Neutrophil (primary cell): ENCODE results near the gene PCBP2.

Experiments used
- H3K27ac ChIP-seq: fragments of 200-600 bp; sonication (generic); 2 replicates; pipeline ENCODE4 v1.5.1; 2016; ENCODE audit warnings: mild to moderate bottlenecking, moderate library complexity
- H3K27me3 ChIP-seq: fragments of 200-600 bp; sonication (generic); 2 replicates; pipeline ENCODE4 v1.6.0; 2016; ENCODE audit warnings: mild to moderate bottlenecking
- H3K36me3 ChIP-seq: fragments of 200-600 bp; sonication (generic); 2 replicates; pipeline ENCODE4 v1.5.1; 2017
- H3K4me1 ChIP-seq, 2 experiments: fragments of 200-600 bp in 1 of 2; sonication (generic) in 1 of 2; 1 replicate in 1 of 2; 2 replicates in 1 of 2; pipeline versions ENCODE4 v1.5.1 to v1.6.1; 2013 to 2016; ENCODE audit warnings: low read depth in 1 of 2, low read length in 1 of 2, mild to moderate bottlenecking in 1 of 2, moderate library complexity in 1 of 2; ENCODE audit not compliant: control insufficient read depth in 1 of 2, insufficient read depth in 1 of 2
- H3K4me3 ChIP-seq, 2 experiments: fragments of 200-600 bp in 1 of 2; sonication (generic) in 1 of 2; 1 replicate in 1 of 2; 2 replicates in 1 of 2; pipeline ENCODE4 v1.5.1; 2013 to 2016; ENCODE audit warnings: low read depth in 1 of 2, low read length in 1 of 2, mild to moderate bottlenecking in 1 of 2, moderate library complexity in 1 of 2
- H3K9me3 ChIP-seq: fragments of 200-600 bp; sonication (generic); 2 replicates; pipeline ENCODE4 v1.5.1; 2016
- TF ChIP-seq, protein P1 (sequence below): fragments of 200-600 bp; sonication (generic); IDR thresholded peaks from 2 replicates; pipeline ENCODE4 v1.5.1; 2016; ENCODE audit warnings: antibody characterized with exemption

The PCBP2 gene

DNA sequence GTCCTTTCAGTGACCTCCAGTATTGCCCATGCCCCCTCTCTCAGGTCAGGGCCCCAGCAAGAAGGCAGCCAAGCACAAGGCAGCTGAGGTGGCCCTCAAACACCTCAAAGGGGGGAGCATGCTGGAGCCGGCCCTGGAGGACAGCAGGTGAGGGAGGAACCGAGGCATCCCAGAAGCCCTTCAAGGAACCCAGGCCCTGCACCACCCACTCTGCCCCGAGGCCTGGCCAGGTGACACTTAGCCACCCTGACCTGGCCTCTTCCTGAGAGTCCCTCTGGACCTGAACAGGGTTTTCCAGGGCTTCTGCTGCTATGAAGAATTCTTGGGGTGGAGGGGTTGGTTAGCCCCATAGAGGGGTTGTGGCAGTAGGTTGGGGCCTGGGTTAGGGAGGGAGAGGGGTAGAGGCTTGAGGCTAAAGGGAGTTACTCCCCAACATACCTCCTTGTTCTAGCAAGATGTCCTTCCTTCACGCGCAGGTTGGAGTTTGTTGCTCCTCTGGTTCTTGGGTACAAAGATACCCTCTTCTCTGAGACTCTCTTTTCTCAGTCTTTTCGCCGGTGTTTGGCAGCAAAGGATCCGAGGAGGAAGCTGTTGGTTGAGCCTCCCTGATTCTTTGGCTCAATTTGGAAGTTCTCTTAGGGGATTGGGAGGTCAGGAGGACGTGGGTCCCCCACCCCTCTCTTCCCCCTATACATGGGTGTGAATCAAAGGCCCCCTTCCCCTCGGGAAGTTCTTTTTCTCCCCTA is 51.3 kb downstream of the PCBP2 start:
- H3K27me3 ChIP-seq = peaks cover 12% of the 10 kb centered on the region
- H3K9me3 ChIP-seq = no peaks in the 10 kb centered on the region
- no peak overlapping the region for H3K4me3 ChIP-seq
- no peak overlapping the region for H3K27ac ChIP-seq
- peaks cover 22 to 27% of the 10 kb centered on the region in 2 experiments for H3K4me1 ChIP-seq
- TF ChIP-seq, protein P1, sequence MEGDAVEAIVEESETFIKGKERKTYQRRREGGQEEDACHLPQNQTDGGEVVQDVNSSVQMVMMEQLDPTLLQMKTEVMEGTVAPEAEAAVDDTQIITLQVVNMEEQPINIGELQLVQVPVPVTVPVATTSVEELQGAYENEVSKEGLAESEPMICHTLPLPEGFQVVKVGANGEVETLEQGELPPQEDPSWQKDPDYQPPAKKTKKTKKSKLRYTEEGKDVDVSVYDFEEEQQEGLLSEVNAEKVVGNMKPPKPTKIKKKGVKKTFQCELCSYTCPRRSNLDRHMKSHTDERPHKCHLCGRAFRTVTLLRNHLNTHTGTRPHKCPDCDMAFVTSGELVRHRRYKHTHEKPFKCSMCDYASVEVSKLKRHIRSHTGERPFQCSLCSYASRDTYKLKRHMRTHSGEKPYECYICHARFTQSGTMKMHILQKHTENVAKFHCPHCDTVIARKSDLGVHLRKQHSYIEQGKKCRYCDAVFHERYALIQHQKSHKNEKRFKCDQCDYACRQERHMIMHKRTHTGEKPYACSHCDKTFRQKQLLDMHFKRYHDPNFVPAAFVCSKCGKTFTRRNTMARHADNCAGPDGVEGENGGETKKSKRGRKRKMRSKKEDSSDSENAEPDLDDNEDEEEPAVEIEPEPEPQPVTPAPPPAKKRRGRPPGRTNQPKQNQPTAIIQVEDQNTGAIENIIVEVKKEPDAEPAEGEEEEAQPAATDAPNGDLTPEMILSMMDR = no peak
- H3K36me3 ChIP-seq = peaks cover 8% of the 10 kb centered on the region

DNA sequence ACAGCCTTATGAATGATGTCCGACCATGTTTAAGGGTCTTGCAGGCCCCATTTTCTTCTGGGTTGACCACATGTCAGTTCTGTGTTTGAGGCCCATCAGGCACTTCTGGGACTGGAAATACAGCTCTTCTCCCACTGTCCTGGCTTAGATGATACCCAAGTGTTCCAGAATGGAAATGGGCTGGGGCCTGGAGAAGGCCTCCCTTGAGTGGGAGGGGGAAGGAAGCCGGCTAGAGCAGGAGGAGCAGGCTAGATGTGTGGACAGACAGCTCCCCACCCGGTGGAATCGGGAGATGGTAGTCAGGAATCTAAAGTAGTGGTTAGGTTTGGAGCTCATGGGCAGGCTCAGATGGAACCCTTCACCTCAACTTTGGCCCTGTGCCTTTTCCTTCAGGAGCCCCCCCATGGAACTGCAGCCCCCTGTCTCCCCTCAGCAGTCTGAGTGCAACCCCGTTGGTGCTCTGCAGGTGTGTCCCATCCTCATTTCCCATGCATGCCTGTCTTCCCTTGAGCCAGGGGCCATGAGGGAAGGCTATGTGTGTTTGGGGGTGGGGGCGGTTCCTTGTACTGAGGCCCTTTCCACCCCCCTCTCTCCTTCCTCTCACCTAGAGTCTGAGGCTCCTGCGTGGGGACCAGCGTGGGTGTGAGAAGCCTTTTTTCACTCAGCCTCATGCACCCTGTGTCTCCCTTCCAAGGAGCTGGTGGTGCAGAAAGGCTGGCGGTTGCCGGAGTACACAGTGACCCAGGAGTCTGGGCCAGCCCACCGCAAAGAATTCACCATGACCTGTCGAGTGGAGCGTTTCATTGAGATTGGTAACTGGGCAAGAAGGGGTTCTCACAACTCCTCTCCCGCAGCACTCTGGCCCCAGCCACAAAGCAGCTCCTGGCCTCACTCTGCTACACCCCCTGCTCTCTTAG is 52.4 kb downstream of the PCBP2 start:
- H3K4me1 ChIP-seq = peaks cover 25 to 29% of the 10 kb centered on the region in 2 experiments
- no peak overlapping the region for H3K27ac ChIP-seq
- no peak overlapping the region for H3K4me3 ChIP-seq
- peaks cover under 1% of the 10 kb centered on the region for H3K27me3 ChIP-seq
- no peaks in the 10 kb centered on the region for H3K9me3 ChIP-seq
- H3K36me3 ChIP-seq = peaks cover 8% of the 10 kb centered on the region
- TF ChIP-seq, protein P1 = no peak

DNA sequence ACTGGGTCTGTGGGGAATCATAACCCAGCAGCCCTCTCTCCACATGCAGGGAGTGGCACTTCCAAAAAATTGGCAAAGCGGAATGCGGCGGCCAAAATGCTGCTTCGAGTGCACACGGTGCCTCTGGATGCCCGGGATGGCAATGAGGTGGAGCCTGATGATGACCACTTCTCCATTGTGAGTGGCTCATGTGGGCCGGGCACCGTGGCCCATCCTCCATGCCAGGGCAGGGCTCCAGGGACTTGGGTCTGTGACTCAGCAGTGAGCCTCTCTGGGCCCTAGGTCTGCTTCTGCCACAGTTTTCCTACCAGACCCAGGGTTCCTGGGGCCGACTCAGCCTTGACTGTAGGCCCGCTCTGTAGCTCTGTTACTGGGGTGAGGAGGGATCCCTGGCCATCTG is 53.2 kb downstream of the PCBP2 start:
- Histone ChIP-seq H3K4me3 (no peak overlapping the region), H3K4me1 (peaks cover 17 to 23% of the 10 kb centered on the region in 2 experiments), H3K27me3 (no peaks in the 10 kb centered on the region), H3K36me3 (peaks cover 9% of the 10 kb centered on the region), H3K27ac (no peak overlapping the region), H3K9me3 (no peaks in the 10 kb centered on the region)
- TF ChIP-seq, protein P1 = no peak

DNA sequence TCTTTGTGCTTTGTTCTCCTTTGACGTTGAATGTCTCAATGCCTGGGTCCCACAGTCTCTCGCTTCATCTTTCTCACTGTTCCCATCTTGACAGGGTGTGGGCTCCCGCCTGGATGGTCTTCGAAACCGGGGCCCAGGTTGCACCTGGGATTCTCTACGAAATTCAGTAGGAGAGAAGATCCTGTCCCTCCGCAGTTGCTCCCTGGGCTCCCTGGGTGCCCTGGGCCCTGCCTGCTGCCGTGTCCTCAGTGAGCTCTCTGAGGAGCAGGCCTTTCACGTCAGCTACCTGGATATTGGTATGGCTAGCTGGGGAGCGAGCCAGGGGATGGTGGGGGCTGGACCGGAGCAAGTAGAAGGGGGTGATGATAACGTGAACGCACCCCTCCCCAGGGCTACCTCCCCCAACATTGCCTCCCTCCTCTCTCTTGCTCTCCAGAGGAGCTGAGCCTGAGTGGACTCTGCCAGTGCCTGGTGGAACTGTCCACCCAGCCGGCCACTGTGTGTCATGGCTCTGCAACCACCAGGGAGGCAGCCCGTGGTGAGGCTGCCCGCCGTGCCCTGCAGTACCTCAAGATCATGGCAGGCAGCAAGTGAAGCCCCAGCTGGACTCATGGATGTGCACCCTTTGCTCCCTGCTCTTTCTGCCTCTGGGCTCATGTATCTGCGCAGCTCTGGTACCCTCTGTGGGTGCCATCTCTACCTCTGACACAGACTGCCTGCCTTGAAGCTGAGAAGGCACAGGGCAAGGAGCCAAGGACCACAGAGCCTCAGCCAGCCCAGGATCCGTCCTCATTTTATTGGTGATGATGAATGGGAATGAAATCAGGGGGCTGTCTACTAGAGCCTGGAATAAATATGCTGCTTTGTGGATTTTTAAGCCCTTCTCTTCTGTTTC is 53.9 kb downstream of the PCBP2 start:
- no peak overlapping the region for H3K4me3 ChIP-seq
- TF ChIP-seq, protein P1 = no peak
- no peaks in the 10 kb centered on the region for H3K9me3 ChIP-seq
- H3K36me3 ChIP-seq = peaks cover 16% of the 10 kb centered on the region
- H3K27me3 ChIP-seq = no peaks in the 10 kb centered on the region
- H3K4me1 ChIP-seq = peaks cover 14 to 20% of the 10 kb centered on the region in 2 experiments
- H3K27ac ChIP-seq = no peak overlapping the region

DNA sequence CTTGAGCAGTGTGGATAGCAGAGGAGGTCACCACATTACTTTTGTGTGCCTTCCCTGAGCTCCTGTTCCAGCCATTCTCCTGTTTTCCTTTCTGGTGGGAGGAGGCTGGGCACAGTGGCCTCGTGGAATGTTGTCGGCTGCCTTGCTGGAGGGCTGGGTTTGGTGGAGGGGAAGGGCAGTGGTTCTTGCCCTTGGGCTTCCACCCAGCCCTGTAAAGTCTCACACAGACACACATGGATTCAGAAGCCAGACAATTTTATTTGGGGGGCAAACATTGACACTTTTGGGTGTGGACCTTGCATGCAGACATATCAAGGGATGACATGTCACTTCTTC is 54.5 kb downstream of the PCBP2 start:
- peaks cover 13 to 17% of the 10 kb centered on the region in 2 experiments for H3K4me1 ChIP-seq
- H3K27ac ChIP-seq = no peak overlapping the region
- no peaks in the 10 kb centered on the region for H3K9me3 ChIP-seq
- TF ChIP-seq, protein P1 = no peak
- H3K4me3 ChIP-seq = no peak overlapping the region
- H3K36me3 ChIP-seq = peaks cover 22% of the 10 kb centered on the region
- no peaks in the 10 kb centered on the region for H3K27me3 ChIP-seq
